Activated CD8-positive, alpha-beta memory T cell treated with anti-CD3 and anti-CD28 coated beads, Interleukin-2, amount 50 U/mL, for 24 hours (primary cell): Measurements from ENCODE around the gene KLHL29.

Experiments
- DNase-seq: peaks from one replicate; pipeline ENCODE4 v3.0.0-alpha.2; 2020; ENCODE audit errors: extremely low read depth

Gene KLHL29

DNA sequence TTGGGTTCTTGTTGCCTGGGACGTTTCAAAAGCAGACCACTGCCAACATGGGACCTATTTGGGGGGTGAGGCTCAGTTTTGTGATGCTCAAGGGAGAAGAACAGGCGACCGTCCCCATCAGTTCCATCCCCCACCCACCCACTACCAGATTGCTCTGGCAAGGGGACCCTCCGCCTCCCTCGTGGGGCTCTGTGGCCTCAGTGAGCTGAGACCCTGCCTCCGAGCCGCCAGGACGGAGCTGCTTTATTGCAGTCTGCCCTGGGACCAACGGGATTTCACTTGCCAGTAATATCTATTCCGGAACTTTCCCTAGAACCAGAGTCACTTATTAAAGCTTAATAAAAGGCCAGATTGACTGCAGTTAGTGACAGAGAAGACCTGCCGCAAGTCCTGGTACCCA, 146.3 kb downstream of the KLHL29 start:
- no peak for DNase-seq

DNA sequence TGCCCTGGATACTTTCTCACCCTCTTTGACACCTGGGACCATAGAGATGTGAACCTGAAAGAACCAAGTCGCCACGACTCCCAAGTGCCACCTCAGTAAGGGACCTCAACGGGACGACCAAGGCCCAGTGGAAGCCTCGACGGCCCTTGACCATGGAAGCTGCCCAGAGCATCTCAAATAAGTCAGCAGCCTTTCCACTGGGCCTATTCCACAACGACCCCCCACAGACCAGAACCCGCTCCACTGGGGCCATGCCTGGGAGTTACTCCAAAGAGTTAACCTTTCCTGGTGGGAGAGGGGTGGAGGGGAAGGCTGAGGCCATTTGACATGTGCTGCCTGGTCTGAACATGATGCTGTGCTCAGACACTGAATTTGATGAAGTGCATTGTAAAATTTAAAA, 146.9 kb downstream of the KLHL29 start:
- no peak for DNase-seq

DNA sequence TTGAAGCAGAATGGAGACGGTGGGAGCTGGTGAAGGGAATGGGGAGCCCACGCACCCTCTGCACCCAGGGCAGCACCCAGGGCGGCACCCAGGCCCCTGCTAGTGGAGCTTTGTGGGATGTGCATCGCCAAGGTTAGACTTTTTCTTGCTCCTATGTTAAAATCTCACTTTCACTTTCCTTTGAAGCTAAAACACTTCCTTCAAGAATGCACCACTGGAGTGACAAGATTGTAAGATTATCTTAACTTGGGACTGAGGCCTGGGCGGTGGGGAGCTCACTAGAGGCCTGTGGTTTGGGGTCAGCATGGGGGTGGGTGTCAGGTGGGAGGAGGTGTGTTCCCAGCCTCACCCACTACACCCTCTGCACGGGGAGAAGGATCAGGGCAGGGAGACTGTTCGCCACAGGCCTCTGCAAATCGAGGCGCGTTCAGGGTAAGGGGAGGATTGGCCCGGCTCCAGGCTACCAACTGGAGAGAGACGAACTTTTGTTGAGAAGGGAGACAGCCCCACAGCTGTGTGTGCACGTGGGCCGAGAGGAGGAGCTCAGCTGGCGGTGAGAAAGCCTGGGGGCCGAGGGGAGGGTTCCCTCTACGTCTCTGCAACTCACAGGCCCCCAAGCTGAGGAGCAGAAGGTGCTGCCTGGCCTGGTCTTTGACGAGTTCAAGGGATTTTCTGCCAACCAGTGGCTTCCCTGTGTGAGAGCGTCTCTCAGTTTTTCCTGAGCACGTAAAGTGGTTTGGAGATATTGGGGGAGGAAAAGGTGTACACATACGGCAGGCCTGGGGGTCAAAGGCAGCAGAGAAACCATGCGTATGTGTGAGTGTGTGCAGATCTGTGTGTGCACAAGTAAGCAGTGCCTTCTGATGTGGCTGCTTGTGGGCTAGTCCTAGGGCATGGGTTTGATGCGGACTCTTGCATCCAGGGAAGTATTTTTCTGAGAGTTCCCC, 147.7 kb downstream of the KLHL29 start:
- no peak for DNase-seq

DNA sequence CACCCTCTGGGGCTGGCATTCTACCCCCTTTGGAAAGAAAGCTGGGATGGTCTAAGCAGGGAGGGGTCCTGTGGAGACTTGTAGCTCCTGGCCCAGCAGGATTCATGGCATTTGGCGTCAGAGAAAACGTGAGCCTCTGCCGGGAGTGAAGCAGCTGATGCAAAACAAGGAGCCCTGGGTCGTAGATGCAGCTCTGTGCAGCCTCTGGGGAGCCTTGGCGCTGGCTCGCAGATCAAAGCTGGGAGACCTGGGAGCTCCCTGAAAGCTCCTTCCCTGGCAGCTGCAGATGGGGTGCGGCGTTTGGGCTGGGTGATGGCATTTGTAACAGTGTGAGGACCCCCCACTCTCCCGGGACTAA, 148.3 kb downstream of the KLHL29 start:
- DNase-seq = no peak

DNA sequence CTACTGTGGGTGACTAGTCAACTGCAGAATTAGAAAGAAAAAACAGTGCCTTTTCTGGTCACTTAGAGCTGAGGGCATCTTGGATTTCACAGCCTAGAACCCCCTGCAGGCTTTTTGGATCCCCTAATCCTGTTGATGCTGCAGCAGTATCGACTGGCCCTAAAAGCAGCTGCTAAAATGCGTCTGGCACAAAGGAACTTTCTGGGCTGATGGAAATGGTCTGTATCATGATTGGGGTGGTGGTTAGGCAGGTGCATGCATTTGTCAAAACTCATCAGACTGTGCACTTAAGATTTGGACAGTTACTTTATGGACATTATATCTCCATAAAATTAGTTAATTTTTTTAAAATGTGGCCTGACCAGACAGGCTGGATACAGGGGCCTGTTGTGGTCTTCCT, 149.8 kb downstream of the KLHL29 start:
- no peak for DNase-seq

DNA sequence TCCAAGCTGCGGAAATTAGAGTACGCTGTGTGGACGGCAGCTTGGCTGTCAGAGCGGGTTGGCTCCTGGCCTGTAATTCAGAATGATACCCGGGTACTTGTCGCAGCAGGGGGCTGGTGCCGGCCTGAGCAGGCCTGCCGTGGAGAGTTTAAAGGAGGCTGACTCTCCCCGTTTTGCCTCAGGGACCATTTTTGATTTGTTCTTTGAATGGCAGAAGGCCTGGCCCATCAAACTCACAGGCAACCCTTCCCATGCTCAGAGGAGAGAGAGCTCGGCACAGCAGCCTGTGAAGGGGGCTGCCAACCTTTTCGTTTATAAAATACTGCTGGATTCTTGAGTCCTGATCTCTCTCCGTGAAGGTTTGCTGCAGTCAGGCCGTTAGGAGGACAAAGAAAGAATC, 151.3 kb downstream of the KLHL29 start:
- no peak for DNase-seq

DNA sequence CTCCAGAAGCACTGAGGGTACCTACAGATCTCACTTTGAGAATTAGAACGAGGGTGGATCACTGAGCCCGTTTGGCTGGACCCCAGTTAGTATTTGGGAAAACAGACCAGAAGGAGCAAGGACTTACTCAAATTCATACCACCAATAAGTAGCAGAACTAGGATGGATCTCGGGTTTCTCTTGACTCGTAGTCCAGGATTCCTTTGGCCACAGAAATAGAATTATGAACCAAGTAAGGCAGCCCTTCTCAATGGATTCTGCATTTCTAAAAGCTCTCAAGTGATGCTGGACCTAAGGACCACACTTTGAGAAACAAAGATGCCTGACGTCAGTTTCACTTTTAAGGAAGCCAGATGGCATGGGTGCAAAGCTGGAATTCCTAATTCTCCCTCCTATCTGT, 153.0 kb downstream of the KLHL29 start:
- DNase-seq = no peak

DNA sequence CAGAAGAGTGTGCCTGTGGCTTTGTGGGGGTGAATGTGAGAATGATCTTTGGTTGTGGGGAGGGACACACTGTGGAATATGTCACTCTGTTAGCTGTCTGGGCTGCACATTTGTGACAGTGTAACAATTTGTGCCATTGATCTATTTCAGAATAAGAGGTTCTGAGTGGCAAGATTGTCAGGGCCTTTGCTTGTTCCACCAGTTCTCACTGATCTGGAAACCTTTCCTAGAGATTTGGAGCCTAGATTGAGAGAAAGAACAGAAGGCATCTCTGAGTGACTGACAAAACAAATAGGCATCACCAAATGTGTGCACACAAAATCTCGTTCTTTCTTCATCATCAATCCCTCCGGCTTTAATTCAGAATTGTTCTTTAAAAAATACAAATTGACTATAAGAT, 153.6 kb downstream of the KLHL29 start:
- DNase-seq = no peak

DNA sequence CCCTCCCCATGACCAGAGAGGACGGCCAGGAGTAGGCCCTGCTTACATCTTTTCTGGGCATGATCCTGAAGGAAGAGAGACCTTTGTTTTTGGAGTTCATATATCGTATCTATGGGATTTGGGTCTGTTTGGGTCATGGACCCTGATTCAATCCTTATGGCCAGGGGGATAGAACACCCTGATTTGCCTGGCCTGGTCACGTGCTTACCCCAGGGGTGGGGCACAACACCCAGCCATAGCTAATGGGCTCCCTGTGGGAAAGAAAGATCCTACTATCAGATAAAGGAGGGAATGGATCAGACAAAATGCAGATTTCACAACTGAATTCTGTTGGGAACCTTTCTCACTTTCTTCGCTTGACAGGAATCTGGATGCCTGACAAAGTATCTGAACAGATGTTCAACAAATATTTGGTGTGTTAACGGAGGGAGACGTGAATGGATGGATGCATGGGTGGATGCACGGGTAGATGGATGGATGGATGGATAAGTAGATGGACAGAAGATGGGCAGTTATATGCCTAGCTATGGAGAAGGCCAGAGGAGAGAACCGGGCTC, 155.9 kb downstream of the KLHL29 start:
- no peak for DNase-seq

DNA sequence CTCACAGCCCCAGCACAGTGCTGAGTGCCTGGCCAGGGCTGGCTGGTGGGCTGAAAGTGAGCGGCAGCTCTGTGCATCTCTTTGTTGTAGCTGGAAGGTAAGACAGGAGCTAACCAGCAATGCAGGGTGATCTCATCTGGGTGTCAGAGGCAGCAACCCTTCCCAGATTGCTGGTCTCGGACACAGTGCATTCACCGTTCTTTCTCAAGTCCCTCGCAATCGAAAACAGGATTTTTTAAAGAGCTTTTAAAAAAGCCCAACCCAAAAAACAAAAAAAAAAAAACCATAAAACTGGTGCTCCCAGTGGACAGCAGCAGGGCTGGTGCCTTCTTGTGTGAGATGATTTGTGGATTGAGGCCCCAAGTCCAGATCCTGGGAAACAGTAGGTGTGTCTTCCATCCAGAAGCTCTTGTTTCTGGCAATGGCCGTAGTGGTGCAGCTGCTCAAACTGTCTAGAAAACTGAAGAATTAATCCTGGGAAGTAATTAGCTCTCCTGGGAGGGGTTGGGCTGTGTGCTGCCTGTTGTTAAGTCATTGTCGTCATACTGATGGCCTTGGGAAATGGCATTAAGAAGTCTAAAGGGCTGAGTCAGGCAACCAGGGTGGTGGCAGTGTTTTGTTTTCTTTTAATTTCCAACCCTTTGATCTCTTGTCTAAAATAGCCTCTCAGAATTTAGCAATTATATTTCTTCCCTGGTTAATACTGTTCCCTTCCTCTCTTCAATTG, 156.7 kb downstream of the KLHL29 start:
- DNase-seq = no peak

DNA sequence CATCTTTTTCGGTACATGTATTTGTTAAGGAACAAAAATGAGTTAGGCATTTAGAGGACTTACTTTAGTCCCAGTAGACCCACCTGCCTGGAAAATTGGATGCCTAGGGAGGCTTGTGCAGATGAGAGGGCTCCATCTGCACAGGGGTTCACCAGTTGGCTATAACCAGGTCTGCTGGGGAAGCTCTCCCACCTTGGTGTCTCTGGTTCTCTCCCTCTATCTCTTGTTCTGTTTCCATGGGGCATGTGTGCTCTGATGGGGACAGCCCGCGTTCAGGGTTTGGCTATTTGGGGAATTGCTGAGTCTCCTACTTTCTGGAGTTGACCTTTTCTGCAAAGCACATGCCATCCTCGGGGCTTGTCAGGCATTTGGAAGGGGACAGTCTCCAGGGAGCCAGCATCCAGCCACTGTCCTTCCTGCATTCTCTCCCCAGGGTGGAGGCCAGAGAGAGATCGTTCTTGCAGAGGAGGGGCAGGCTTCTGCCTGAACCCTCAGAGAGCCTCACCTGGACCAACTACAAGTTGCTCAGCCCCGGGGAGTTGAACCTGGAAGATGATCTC, 157.3 kb downstream of the KLHL29 start:
- no peak for DNase-seq

DNA sequence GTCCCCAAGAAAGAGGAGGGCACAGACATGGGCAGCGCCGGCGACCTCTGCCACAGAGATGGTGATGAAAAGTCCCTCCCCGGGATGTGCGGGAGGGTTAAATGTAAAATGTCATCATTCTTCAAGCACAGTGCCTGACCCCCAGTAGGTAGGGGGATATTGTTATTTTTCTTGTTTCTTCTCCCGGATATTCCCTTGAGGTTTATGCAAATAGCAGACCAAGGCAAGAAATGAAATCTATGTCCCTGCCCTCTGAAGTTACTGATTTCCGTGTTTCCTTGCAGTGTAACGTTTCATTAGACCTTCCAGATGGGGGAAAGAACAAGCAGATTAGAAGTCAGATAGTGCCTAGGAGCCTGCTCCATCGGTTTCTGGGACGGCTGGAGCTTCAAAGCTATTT, 158.3 kb downstream of the KLHL29 start:
- DNase-seq = no peak

DNA sequence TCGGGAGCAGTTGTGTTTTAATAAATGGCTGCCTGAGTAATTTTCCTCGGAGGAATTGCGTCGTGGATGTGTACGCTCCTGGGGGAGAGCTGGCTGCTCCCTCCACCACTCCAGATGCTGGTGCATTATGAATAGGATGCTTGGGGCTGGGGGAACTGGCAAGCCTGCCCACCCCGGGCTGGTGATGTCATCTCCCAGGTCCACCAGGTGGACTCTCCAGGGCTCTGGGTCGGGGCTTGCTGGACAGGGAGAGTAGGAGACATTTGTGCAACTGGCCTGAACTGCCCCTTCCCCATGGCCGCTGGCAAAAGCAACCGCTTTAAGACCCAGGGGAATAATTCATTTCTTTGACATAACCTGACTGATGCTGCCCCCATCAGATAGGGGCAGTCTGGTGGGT, 158.7 kb downstream of the KLHL29 start:
- no peak for DNase-seq

DNA sequence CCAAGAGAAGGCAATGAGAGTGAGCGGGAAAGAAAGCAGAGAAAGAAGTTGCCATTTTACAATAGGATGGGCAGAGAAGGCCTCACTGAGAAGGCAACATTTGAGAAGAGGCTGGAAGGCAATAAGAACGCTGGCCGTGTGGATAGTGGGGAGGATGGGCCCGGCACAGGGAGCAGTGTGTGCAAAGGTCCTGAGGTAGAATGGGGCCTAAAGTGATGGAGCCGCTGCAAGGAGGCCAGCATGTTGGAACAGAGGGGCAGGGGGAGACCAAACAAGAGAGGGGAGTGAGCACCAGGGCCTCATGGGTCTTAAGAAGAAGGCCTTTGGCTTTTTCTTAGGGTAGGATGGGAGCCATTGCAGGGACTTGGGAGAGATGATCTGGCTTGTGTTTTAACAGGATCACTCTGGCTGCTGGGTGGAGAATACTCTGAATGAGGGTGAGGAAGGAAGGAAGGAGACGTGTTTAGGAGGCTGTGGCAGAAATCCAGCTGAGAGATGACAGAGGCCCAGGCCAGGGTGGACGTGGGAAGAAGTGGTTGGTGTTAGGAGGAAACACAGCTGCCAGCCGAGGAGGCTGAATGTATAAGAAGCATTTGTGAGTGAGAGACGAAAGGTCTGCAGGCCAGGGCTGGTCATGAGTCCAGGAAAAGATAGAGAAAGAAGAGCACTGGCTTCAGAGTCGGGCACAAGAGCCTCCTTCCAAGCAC, 159.8 kb downstream of the KLHL29 start:
- no peak for DNase-seq

DNA sequence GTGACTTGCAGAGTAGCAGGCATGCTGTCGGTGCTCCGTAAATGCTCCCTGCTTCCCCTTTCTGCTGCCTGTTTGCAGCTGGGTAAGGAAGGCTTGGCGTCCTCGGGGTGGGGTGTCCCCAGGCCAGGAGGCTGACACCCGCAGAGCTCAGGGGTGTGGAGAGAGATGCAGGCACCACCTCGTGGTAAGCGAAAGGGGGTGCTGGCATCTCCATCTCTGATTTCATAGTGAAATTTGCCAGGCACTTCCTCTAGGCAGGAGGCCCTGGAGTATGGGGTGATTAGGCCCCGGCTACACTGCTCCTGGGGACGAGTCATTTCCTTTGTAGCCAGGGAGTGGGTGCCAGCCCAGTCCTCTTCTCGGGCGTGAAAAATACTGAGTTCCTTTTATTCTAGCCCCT, 160.4 kb downstream of the KLHL29 start:
- DNase-seq = no peak

DNA sequence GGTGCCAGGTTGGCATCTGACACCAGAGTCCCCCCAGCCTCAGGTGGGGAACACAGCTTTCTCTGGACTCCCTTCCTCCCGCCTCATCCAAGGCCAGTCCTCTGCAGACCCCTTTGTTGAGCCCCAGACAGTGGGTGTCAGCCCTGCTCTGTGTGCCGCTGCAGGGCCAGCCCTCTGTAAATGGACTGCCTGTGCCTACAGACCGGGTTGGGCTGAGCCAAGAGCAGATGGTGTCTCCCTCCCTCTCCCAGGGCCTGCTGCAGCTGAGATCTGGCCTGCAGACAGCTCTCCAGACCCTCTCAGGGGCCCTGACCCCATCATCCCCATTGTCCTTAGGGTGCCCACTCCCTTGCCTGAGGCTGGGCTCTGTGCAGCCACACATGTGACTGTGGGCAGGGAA, 160.8 kb downstream of the KLHL29 start:
- DNase-seq = no peak

DNA sequence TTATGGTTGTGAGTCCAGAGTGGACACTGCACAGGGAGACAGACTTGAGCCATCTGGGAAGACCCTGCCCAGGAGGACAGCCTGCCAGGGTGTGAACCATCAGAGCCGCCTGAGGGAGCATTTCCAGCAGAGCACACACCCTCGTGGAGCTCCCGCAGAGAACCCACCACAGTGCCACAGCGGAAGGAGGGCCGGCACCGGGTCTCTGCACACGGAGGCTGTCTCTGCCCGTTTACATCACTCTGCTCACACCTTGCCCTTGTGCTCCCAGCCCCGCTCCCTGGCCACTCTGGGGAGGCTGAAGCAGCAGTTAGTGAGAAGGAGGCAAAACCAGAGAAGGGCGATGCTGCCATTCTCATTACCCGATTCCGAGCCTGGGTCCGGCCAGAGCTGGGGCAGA, 161.9 kb downstream of the KLHL29 start:
- no peak for DNase-seq

DNA sequence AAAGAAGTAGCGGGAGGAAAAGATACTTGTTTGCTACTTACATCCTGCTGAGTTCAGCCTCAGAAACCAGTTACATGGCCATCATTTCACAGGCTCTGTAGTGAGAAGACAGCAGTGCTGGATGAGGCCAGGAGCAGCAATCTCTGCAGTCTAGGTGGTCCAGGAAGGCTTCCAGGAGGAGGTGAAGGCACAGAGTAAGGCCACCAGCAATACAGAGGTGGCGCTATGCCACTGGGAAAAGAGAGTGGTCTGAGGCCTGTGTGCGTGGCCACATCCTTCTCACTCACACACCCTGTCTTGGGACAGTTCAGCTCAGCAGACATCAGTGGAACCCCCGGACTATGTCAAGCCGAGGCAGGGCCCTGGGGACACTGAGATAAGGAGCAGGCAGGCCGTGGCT, 162.7 kb downstream of the KLHL29 start:
- no peak for DNase-seq

DNA sequence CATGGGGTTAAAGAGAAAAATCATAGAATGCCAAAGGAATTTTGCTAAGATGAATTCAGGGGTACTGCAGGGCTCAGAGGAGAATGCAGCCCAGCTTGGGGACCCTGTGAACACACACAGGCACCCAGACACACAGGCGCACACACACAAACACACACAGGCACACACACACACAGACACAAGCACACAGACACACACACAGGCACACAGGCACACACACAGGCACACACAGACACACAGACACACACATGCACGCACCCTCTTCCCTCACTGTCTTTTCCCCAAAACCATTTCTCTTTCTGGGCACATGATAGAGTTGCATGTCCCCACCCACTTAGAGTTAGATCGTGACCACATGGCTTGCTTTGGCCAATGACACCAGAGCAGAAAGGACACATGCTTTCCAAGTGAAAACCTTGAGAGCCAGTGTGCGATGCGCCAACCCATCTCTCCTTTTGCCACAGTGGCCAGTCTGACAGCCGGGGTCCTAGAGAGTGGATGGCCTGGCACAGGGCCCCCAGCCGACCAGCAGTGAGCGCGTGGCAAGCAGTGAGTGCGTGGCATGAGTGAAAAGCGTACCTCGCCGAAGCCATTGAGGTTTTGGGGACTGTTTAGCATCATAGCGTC, 163.3 kb downstream of the KLHL29 start:
- DNase-seq = no peak

DNA sequence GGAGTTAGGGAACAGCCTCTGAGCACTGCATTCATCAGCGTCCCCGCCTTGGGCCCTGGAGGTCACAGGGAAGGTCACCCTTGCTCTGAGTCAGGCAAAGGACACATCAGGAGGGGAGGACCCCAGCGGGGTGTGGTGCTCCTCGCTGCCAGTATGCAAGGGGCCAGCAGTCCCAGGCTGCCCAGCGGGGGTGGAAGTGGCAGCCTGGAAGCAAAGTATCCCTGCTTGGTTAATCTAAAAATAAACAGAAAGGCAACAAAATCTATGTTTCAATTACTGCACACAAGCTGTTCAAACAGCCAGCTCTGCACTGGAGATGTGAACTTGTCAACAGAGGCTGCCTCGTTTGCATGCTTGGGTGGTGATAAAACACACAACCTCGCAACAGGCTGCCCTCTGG, 164.1 kb downstream of the KLHL29 start:
- DNase-seq = no peak

DNA sequence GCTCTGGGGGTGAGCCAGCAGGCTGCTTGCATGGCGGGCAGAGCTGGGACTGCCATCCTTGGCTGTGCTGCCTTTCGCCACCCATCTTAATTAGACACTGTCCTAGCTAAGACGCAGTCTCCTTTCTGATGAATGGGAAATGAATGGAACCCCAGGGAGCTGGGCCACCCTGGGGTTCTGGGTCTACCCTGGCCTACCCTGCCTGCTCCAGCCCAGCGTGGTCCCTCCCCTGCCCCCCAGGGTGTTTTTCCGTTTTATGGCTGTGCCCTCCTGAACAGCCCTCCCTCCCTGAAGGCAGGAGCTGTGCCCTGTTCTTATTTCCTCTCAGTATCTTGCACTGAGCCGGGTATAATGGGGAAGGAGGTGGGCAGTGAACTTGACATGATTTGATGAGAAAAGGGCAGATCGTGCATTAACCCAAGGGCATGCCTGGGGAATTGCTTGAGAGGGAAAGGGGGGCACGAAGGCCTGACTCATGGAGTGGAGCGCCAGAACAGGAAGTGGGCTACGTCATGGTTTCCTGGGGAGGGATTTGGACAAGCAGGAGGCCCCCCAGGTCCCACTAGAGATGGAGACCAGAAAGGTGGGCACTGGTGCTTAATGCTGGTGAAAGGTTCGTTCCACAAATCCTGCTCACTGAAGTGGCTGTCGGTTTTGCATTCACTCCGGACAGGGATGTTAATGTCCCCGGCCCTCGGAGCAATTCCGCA, 165.0 kb downstream of the KLHL29 start:
- DNase-seq = no peak
